GM12878 (cell line): ENCODE data around the gene NIPAL3. TPM values are rescaled to one million over a fixed set of nuclear protein-coding genes. Genes with fewer than 3 reads are reported as not detected.

Experiments used
- ATAC-seq: fragments of 200-7000 bp; cut with Tn5 transposase; 3 replicates; pipeline ENCODE4 v1.9.1; 2020; ENCODE audit warnings: mild to moderate bottlenecking, moderate library complexity
- BruUV-seq: library from RNA; stranded (reverse); fragments of 400-500 nt; replicated peaks from 2 replicates; lab custom pipeline; 2021; lab: Mats Ljungman, UMichigan
- CTCF ChIA-PET: fragments of 300-600 bp; sonication (Branson Sonifier 250); formaldehyde crosslinking; extraction: SDS; loops from one replicate; lab custom pipeline; 2021; ENCODE audit warnings: inconsistent platforms; lab: Yijun Ruan, JAX
- POLR2A ChIA-PET: fragments of 350-600 bp; formaldehyde crosslinking; extraction: SDS; loops from one replicate; lab custom pipeline; 2021; ENCODE audit warnings: inconsistent platforms; lab: Charles Lee
- RAD21 ChIA-PET: fragments of 300-600 bp; sonication (Branson Sonifier 250); formaldehyde crosslinking; loops from one replicate; lab custom pipeline; 2023; ENCODE audit warnings: antibody characterized with exemption; ENCODE audit not compliant: unreplicated experiment; lab: Charles Lee
- SMC1A ChIA-PET: fragments of 300-600 bp; sonication (Branson Sonifier 250); formaldehyde crosslinking; loops from one replicate; lab custom pipeline; 2023; ENCODE audit not compliant: unreplicated experiment, uncharacterized antibody; lab: Charles Lee
- DNase-seq: peaks from one replicate; pipeline ENCODE4 v3.0.0-alpha.2; 2011; ENCODE audit warnings: low read depth, low spot score
- FAIRE-seq: peaks from 3 replicates; lab custom pipeline; 2011; peaks lifted over from hg19 to GRCh38; lab: Jason Lieb, UNC
- H2AFZ ChIP-seq: 2 replicates; pipeline ENCODE4 v1.6.0; 2011; ENCODE audit warnings: low read depth, low read length, control low read depth; ENCODE audit not compliant: control insufficient read depth
- H3K27ac ChIP-seq: 2 replicates; pipeline ENCODE4 v1.5.1; 2011; ENCODE audit warnings: control low read depth; ENCODE audit not compliant: control insufficient read depth, insufficient read depth
- H3K27me3 ChIP-seq, 2 experiments: replicated peaks in 1 of 2; 2 replicates each; pipeline versions ENCODE4 v1.6.0 to v1.6.1; 2011; ENCODE audit warnings: low read length in 1 of 2; ENCODE audit not compliant: control insufficient read depth in 2 of 2, insufficient read depth in 2 of 2
- H3K36me3 ChIP-seq, 2 experiments: 2 replicates each; pipeline ENCODE4 v1.5.1; 2011; ENCODE audit warnings: low read length in 1 of 2; ENCODE audit not compliant: control insufficient read depth in 2 of 2, insufficient read depth in 2 of 2
- H3K4me1 ChIP-seq: 2 replicates; pipeline ENCODE4 v1.6.1; 2011; ENCODE audit warnings: mild to moderate bottlenecking, low read length, moderate library complexity, mixed read lengths; ENCODE audit not compliant: control insufficient read depth, insufficient read depth
- H3K4me2 ChIP-seq: 2 replicates; pipeline ENCODE4 v1.6.0; 2011; ENCODE audit warnings: control low read depth; ENCODE audit not compliant: control insufficient read depth, insufficient read depth
- H3K4me3 ChIP-seq: fragments of 200-600 bp; sonication (generic); 2 replicates; pipeline ENCODE4 v1.5.1; 2016
- H3K79me2 ChIP-seq: 2 replicates; pipeline ENCODE4 v1.6.0; 2011; ENCODE audit warnings: low read length; ENCODE audit not compliant: control insufficient read depth, insufficient read depth
- H3K9ac ChIP-seq: 2 replicates; pipeline ENCODE4 v1.8.0; 2011; ENCODE audit warnings: low read length, control low read depth, mixed read lengths; ENCODE audit not compliant: control insufficient read depth, insufficient read depth
- H3K9me3 ChIP-seq: replicated peaks from 3 replicates; pipeline ENCODE4 v1.5.1; 2011; ENCODE audit warnings: mild to moderate bottlenecking, low read length; ENCODE audit not compliant: control insufficient read depth, insufficient read depth
- H4K20me1 ChIP-seq: 2 replicates; pipeline ENCODE4 v1.6.0; 2011; ENCODE audit not compliant: control insufficient read depth, insufficient read depth
- CHD1 ChIP-seq: IDR thresholded peaks from 2 replicates; pipeline ENCODE4 v1.6.1; 2012; ENCODE audit warnings: low read depth, low read length, improper control_type of control experiment
- CHD4 ChIP-seq: fragments of 200-600 bp; sonication (generic); IDR thresholded peaks from 2 replicates; pipeline ENCODE4 v1.6.1; 2016; ENCODE audit warnings: mild to moderate bottlenecking
- HDAC6 ChIP-seq: fragments of 200-600 bp; sonication (generic); IDR thresholded peaks from one replicate; pipeline ENCODE4 v1.8.0; 2017; ENCODE audit warnings: antibody characterized with exemption; ENCODE audit not compliant: unreplicated experiment
- MTA3 ChIP-seq: IDR thresholded peaks from 2 replicates; pipeline ENCODE4 v1.6.1; 2012; ENCODE audit warnings: low read length, inconsistent platforms, borderline replicate concordance
- MYC ChIP-seq: IDR thresholded peaks from 2 replicates; pipeline ENCODE4 v1.6.1; 2011; ENCODE audit warnings: mild to moderate bottlenecking, low read length, moderate library complexity, inconsistent platforms; ENCODE audit not compliant: insufficient read depth, insufficient replicate concordance, insufficient read length, severe bottlenecking
- NBN ChIP-seq: fragments of 450-650 bp; IDR thresholded peaks from 2 replicates; pipeline ENCODE4 v1.6.1; 2016
- NFIC ChIP-seq: IDR thresholded peaks from 2 replicates; pipeline ENCODE4 v1.6.1; 2012; ENCODE audit warnings: low read depth, mild to moderate bottlenecking, inconsistent platforms, low read length, moderate library complexity
- POLR2AphosphoS2 ChIP-seq: IDR thresholded peaks from 2 replicates; pipeline ENCODE4 v1.6.1; 2011; ENCODE audit warnings: low read depth, mild to moderate bottlenecking, low read length, improper control_type of control experiment, moderate library complexity
- POLR2AphosphoS5 ChIP-seq: IDR thresholded peaks from 2 replicates; pipeline ENCODE4 v1.6.1; 2011; ENCODE audit warnings: mild to moderate bottlenecking, low read length, inconsistent platforms
- RUNX3 ChIP-seq: IDR thresholded peaks from 2 replicates; pipeline ENCODE4 v1.6.1; 2012; ENCODE audit warnings: low read length, inconsistent platforms
- SIN3A ChIP-seq: IDR thresholded peaks from 2 replicates; pipeline ENCODE4 v1.6.1; 2012; ENCODE audit warnings: low read depth, low read length, improper control_type of control experiment
- SMARCA5 ChIP-seq: fragments of 450-650 bp; IDR thresholded peaks from 2 replicates; pipeline ENCODE4 v1.6.1; 2017; ENCODE audit warnings: mild to moderate bottlenecking
- SPI1 ChIP-seq: IDR thresholded peaks from 2 replicates; pipeline ENCODE4 v1.6.1; 2011; ENCODE audit warnings: low read depth, mild to moderate bottlenecking, low read length, moderate library complexity, borderline replicate concordance; ENCODE audit not compliant: insufficient read depth
- TAF1 ChIP-seq: IDR thresholded peaks from 2 replicates; pipeline ENCODE4 v1.6.1; 2011; ENCODE audit warnings: mild to moderate bottlenecking, low read depth, low read length, borderline replicate concordance
- TCF3 ChIP-seq: IDR thresholded peaks from 2 replicates; pipeline ENCODE4 v1.6.1; 2012; ENCODE audit warnings: low read depth, mild to moderate bottlenecking, low read length, borderline replicate concordance; ENCODE audit not compliant: insufficient read depth
- ZBTB11 ChIP-seq: fragments of 450-650 bp; formaldehyde crosslinking; IDR thresholded peaks from 2 replicates; pipeline ENCODE4 v1.5.0; 2022; ENCODE audit warnings: mild to moderate bottlenecking, missing genetic modification characterization
- ZZZ3 ChIP-seq: IDR thresholded peaks from 2 replicates; pipeline ENCODE4 v1.6.1; 2011; ENCODE audit warnings: low read depth; ENCODE audit not compliant: control insufficient read depth, insufficient read length
- WGBS: methylation state at CpG from one replicate; pipeline ENCODE4 v1.1.6; 2016; ENCODE audit warnings: low lambda C conversion rate; ENCODE audit not compliant: insufficient replicate concordance, insufficient coverage; ENCODE audit errors: missing lambda C conversion rate; 5-methylcytosine and 5-hydroxymethylcytosine counted together
- in situ Hi-C: fragments of 300-500 bp; cut with MboI; formaldehyde crosslinking; loops from 9 replicates; pipeline ENCODE4 v1.14.3; 2018; ENCODE audit warnings: mixed read lengths
- intact Hi-C: fragments of 100-400 bp; cut with micrococcal nuclease; formaldehyde crosslinking; loops from one replicate; pipeline ENCODE4 v1.14.2; 2022; ENCODE audit not compliant: unreplicated experiment
- polyA plus RNA-seq, 11 experiments: library from polyadenylated mRNA; depleted of rRNA in 4 of 11; unstranded in 6 of 11; stranded (reverse) in 5 of 11; fragments of >200 nt; fragmentation: Nextera tagmentation in 4 of 11; fragmentation: Illumina TruSeq in 1 of 11; extraction: Ambion mirVana in 4 of 11; extraction: Trizol in 1 of 11; gene quantifications; 1 replicate in 1 of 11; 2 replicates in 10 of 11; pipeline versions ENCODE4 v1.2.1 to v1.2.3, GENCODE V29; 2011 to 2016; ENCODE audit warnings: inconsistent platforms in 2 of 11, missing spikeins in 2 of 11, low read depth in 1 of 11
- total RNA-seq, 4 experiments: library from RNA; depleted of rRNA in 3 of 4; stranded (reverse); fragments of >200 nt in 3 of 4; fragmentation: Illumina TruSeq in 1 of 4; extraction: Trizol in 1 of 4; gene quantifications; 2 replicates each; pipeline versions ENCODE4 v1.2.1 to v1.2.3, GENCODE V29; 2013 to 2021

The NIPAL3 gene
- total and polyA plus RNA-seq, 10 of the 15 experiments (the other 5 are each of a cell fraction or from before 2014, with no cell fraction given), result 2.1 to 9.4 (median 4.2) TPM

- SMC1A ChIA-PET, result no interaction called here
- peaks cover 5% of the 10 kb centered on the region; the same call in 2 of the 3 replicates for H3K9me3 ChIP-seq
- H3K9ac ChIP-seq, result no peak overlapping the region
- RAD21 ChIA-PET, result no interaction called here
- CTCF ChIA-PET, result no interaction called here
- no peak overlapping the region for H3K27ac ChIP-seq
- H3K4me1 ChIP-seq, result no peaks in the 10 kb centered on the region
- peaks cover 0 to 1% of the 10 kb centered on the region in 2 experiments; a peak in 2 of 4 replicates for H3K27me3 ChIP-seq
- no peak overlapping the region for H2AFZ ChIP-seq
- no peak overlapping the region for H3K4me3 ChIP-seq
- intact Hi-C loops, result no loop called here
- POLR2A ChIA-PET, result no interaction called here
- no peaks in the 10 kb centered on the region for H3K79me2 ChIP-seq
- WGBS, result 59% methylated on average over 3 of the region's 3 CpGs
- FAIRE-seq (no peak), ATAC-seq (no peak), DNase-seq (no peak)
- H3K36me3 ChIP-seq, result no peaks in the 10 kb centered on the region
- TF ChIP-seq TAF1 (no peak), NFIC (no peak), MYC (no peak), SPI1 (no peak), SMARCA5 (no peak)
- in situ Hi-C loops, result no loop called here
- no TSS peak for BruUV-seq
- H4K20me1 ChIP-seq, result no peaks in the 10 kb centered on the region
- H3K4me2 ChIP-seq, result no peak overlapping the region
Observed at GRCh38 chr1:24493785-24494184, 78.2 kb downstream of the NIPAL3 start.

- POLR2A ChIA-PET, result no interaction called here
- FAIRE-seq, result no peak
- SMC1A ChIA-PET, result no interaction called here
- no peak for DNase-seq
- H3K4me3 ChIP-seq, result no peak overlapping the region
- CTCF ChIA-PET, result no interaction called here
- H3K9ac ChIP-seq, result no peak overlapping the region
- no TSS peak for BruUV-seq
- WGBS, result 62% methylated on average over 12 of the region's 12 CpGs
- no peak for ATAC-seq
- no peaks in the 10 kb centered on the region for H3K36me3 ChIP-seq
- no peak overlapping the region for H2AFZ ChIP-seq
- no peak overlapping the region for H3K4me2 ChIP-seq
- H4K20me1 ChIP-seq, result no peaks in the 10 kb centered on the region
- H3K4me1 ChIP-seq, result peaks cover 8% of the 10 kb centered on the region
- no peak overlapping the region for H3K27ac ChIP-seq
- intact Hi-C loops, result no loop called here
- no peaks in the 10 kb centered on the region for H3K79me2 ChIP-seq
- no peaks in the 10 kb centered on the region for H3K9me3 ChIP-seq
- in situ Hi-C loops, result no loop called here
- RAD21 ChIA-PET, result no interaction called here
- peaks cover 10 to 13% of the 10 kb centered on the region in 2 experiments for H3K27me3 ChIP-seq
- no peak for TF ChIP-seq ZBTB11
- TF ChIP-seq CHD1, result no peak
- TF ChIP-seq NBN, result no peak
- no peak for TF ChIP-seq ZZZ3
- TF ChIP-seq HDAC6, result no peak
- TF ChIP-seq SIN3A, result no peak
- no peak for TF ChIP-seq CHD4
- no peak for TF ChIP-seq POLR2AphosphoS5
- no peak for TF ChIP-seq TAF1
- TF ChIP-seq RUNX3, result no peak
- TF ChIP-seq POLR2AphosphoS2, result no peak
- TF ChIP-seq MTA3, result no peak
- TF ChIP-seq TCF3, result no peak
Observed at GRCh38 chr1:24498589-24498988, 83.0 kb downstream of the NIPAL3 start.
